ENCODE data around the gene NRM.
"Not testable (repeated sequence)": the region's sequence is repeated elsewhere in the genome, so short reads cannot be mapped to it uniquely, and the experiment has no call there.

NRM gene

DNA sequence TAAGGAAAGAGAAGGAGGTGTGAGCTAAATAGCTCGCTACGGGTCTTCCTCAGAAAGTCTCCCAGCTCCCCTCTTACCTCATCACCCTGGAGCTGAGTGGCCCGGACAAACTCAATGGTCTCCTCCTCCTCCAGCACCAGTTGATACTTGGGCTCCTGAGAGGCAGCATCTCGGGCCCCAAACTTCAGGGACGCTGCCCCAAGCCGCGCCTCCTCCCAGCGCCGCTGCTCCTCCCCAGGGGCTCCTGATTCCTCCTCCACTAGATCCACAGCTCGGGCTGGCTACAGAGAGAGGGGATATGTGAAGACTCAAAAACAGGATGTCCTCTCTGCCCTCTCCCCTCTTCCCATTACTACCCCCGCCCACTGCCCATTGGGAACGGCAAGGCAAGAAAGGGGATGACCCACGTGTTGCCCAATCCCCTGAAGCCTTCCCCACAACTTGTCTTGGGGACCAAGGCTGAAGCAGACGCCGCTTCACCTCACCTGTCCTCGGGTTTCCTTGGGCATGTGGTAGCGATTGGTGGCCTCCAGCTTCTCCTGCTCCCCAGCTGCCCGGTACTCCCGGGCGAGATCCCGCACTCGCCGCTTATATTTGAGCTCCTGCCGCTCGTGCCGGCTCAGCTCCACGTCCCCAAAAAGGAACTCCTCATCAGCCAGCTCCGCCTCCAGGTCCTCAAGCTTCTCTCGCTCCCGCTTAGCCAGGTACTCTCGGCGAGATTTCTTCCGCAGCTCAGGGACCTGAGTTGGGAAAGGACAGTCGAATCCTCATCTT, 25.6 kb downstream of the NRM start:
- no peak for FAIRE-seq
- TF ChIP-seq, protein P1, sequence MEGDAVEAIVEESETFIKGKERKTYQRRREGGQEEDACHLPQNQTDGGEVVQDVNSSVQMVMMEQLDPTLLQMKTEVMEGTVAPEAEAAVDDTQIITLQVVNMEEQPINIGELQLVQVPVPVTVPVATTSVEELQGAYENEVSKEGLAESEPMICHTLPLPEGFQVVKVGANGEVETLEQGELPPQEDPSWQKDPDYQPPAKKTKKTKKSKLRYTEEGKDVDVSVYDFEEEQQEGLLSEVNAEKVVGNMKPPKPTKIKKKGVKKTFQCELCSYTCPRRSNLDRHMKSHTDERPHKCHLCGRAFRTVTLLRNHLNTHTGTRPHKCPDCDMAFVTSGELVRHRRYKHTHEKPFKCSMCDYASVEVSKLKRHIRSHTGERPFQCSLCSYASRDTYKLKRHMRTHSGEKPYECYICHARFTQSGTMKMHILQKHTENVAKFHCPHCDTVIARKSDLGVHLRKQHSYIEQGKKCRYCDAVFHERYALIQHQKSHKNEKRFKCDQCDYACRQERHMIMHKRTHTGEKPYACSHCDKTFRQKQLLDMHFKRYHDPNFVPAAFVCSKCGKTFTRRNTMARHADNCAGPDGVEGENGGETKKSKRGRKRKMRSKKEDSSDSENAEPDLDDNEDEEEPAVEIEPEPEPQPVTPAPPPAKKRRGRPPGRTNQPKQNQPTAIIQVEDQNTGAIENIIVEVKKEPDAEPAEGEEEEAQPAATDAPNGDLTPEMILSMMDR (IDR thresholded peaks at IDR 0.05; ENCODE audit: insufficient read depth, missing control alignments): no peak
- no peak for DNase-seq (ENCODE audit: insufficient read length, low spot score)

DNA sequence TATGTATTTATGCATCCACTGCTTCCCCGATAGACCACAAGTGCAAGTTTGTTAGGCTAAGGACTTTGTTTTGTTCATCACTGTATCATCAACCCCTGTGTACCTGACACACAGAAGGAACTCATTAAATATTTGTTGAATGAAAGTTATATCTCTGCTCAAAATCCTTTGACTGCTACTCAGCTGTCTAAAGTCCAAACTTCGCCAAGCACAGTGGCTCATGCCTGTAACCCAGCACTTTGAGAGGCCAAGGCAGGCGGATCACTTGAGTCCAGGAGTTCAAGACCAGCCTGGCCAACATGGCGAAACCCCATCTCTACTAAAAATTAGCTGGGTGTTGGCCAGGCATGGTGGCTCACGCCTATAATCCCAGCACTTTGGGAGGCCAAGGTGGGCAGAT, 32.9 kb downstream of the NRM start:
- DNase-seq (ENCODE audit: insufficient read length, low spot score); FAIRE-seq: not testable (repeated sequence)

DNA sequence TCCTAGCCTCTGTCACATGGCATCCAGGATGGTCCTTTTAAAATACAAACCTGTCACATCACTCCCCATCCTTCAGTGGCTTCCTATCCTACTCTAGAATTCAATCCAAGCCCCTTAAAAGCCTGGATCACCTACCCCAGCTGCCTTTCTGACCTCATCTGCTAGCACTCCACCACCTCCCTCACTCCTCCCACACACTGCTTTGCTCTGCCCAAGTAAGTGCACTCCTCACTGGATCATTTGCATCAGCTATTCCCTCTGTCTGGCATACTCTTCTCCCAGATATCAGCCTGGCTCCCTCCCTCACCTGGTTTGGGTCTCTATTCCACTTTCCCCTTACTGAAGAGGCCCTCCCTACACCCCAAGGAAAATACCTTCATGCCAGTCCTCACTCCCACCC, 33.3 kb downstream of the NRM start:
- FAIRE-seq (no peak), DNase-seq (ENCODE audit: insufficient read length, low spot score) (no peak)
- TF ChIP-seq, protein P1 (IDR thresholded peaks at IDR 0.05; ENCODE audit: insufficient read depth, missing control alignments): no peak

DNA sequence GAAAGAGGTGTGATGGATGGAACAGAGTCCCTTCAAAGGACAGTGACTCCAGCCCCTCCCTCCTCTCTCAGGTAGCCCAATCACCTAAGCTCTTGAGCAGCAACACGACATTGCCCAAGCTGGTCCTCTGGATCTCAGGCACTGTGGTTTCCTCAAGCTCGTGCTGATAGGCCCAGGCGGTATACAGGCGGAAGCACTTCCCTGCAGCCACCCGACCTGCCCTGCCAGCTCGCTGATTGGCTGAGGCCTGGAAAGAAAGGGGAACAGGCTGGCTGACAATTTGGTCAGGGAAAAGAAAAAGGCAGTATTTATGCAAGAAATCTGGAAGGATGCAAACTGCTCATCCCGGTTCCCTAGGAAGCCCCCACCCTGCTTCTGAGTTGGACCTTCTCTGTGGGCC, 34.3 kb downstream of the NRM start:
- FAIRE-seq (no peak), DNase-seq (ENCODE audit: insufficient read length, low spot score) (no peak)
- TF ChIP-seq, protein P1 (IDR thresholded peaks at IDR 0.05; ENCODE audit: insufficient read depth, missing control alignments): no peak

DNA sequence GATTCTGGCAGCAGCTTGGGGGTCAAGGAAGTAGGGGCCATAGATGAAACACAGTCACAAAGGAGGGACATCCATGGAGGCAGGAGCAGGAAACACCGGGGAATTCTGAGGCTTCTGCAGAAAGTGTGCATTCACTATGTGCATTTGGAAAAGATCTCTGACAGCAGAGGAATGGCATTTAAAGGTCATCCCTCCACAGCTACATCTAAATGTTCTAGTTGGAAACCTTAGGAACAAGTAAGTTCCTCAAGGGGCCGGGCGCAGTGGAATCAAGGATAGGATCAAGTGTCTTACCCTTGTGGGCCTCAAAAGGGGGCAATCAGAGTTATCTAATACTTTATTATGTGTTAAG, 35.1 kb downstream of the NRM start:
- TF ChIP-seq, protein P1 (IDR thresholded peaks at IDR 0.05; ENCODE audit: insufficient read depth, missing control alignments): no peak
- FAIRE-seq: no peak
- no peak for DNase-seq (ENCODE audit: insufficient read length, low spot score)

DNA sequence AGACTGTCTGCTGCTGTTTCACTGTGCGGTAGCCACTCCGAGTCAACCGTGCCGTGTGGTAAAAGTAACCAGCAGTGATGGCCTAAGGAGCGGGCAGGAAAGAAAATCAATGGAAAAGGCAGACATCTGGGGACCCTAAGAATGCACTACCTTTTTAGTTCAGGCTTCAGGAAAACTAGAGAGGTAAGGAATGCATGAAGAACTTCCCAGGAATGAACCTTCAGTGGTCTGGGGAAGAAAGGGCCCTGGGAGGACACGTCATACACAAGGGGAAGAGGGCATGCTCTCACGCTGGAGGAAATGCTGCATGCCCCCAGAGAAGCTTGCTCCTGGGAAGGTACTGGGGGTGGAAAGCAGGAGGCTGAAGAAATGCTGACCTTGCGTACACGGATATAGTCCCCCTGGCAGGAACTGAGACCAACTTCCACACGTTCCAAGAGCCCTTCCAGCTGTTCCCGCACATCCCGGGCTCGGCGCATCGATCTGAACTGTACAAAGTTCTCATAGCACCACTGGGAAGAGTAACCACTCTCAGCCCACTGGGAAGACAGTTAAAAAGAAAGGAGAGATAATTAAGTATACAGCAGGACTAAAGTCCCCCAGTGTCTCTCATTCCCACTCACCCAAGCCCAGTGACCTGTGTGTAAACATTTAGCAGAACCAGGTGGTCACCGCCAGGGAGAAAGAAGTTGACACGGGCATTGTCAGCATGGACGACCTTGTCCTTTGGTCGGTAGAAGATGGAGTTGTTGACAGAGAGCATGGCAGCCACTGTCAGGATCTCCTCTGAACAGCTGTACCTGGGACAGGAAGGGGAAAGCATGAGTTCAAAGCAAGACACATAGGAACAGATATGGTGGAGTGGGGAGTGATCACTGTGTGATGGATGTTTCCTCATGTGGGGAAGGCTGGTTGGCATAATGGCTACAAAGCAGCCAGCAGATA, 35.7 kb downstream of the NRM start:
- no peak for FAIRE-seq
- TF ChIP-seq, protein P1 (IDR thresholded peaks at IDR 0.05; ENCODE audit: insufficient read depth, missing control alignments): no peak

DNA sequence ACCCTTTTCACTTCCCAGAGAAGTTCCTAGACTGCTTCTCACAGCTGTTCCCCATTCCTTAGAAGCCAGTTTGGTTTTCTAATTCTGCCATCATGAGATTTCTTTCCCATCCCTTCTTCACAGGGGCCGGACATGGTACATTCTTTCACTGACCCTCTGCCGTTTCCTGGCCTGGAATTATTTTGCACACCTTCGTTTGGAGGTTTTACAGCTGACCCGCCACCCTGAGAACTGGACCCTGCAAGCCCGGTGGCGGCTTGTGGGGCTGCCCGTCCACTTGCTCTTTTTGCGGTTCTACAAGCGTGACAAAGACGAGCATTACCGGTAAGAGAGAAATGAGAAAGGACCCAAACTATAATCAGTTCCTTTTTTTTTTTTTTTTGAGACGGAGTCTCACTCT, 39.6 kb downstream of the NRM start:
- TF ChIP-seq, protein P1 (IDR thresholded peaks at IDR 0.05; ENCODE audit: insufficient read depth, missing control alignments): no peak
- no peak for DNase-seq (ENCODE audit: insufficient read length, low spot score)
- FAIRE-seq: no peak

More for the DNA sequence above, 35.7 kb downstream of the NRM start:
- no peak for DNase-seq (ENCODE audit: insufficient read length, low spot score)
